ENCODE data around the gene AGFG2. TPM values are rescaled to one million over a fixed set of nuclear protein-coding genes. Genes with fewer than 3 reads are reported as not detected.
"Not testable (repeated sequence)": the region's sequence is repeated elsewhere in the genome, so short reads cannot be mapped to it uniquely, and the experiment has no call there.

Gene AGFG2
- polyA plus RNA-seq, 3 donors, result 10.4 to 12.1 (median 10.4) TPM

DNA sequence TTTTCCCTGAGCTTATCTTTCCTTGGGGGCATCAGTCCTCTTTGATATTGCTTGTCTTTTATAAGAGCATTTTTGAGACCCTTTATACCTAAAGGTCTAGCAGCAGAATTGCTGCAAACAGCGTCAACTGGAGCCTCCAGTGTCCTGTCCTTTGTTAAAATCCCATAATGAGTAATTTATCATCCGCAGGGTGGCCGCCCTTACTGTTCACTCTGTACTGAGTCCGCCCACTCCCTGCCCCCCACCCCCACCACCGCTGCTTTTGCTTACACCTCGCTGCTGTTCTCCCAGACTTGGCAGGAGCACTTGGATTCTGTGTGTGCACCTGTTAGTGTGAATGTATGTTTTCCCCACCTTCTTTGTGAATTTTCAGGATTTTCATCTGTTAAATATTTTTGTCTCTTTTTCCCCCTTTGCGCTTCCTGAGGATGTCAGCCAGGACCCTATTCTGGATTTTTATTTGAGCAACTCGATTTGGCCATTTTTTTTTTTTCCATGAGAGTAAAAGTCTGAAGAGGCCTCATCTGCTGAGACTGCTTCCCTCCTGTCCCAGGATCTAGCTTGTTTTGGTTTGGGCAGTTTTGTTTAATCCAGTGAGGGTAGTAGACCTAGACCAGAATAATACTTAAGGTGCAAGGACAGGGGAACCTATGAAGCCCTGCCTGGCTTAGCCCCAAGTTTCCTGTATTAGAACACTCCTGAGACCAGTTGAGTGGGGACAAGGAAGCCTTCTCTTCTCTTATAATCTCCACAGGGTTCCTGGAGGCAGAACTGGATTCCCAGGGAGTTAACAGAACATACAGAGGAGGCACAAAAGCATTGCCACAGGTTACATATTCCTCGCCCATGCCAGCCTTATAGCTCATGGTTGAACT is 8.2 kb downstream of the AGFG2 start:
- DNase-seq (ENCODE audit: low read depth in 3 of 3, low spot score in 2 of 3), result no peak

DNA sequence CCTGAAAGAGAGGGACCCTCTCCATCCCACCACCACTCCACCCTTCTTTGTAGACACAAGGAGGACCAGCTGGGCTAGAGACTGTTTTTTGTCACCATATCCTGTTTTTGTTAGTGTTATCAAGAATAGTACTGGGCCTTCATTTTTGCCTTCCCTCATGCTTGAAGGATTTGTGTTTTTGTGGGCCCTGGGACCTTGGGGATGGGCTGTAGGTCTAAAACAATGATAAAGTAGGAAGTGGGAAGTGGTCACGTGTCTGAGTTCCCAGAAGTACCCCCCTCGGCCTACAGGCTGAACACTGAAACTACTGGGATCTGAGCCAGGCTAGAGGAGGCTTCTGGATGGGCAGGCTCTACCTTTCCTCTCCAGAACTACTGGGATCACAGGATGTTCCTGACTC is 8.9 kb downstream of the AGFG2 start:
- DNase-seq (ENCODE audit: low read depth in 3 of 3, low spot score in 2 of 3), result no peak

GRCh38 chr7:100548446-100548845 is 9.4 kb downstream of the AGFG2 start:
- DNase-seq (ENCODE audit: low read depth in 3 of 3, low spot score in 2 of 3), result not testable (repeated sequence)

DNA sequence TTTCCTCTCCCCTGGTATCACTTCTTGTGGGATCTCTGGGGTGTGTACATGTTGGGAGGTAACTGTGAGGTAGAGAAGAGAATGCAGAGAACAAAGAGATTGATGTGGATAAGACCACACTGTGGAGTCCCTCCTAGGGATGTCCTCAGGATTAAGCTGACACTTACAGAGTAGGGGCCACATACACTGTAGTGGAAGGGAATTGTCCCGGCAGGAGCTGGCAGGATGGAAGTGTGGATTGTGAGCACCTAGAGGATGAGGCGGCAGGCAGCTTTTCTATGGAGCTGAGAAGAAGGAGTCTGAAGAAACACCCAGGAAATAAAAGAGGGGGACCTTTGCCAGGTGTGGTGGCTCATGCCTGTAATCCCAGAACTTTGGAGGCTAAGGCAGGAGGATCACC is 13.5 kb downstream of the AGFG2 start:
- no peak for DNase-seq (ENCODE audit: low read depth in 3 of 3, low spot score in 2 of 3)

DNA sequence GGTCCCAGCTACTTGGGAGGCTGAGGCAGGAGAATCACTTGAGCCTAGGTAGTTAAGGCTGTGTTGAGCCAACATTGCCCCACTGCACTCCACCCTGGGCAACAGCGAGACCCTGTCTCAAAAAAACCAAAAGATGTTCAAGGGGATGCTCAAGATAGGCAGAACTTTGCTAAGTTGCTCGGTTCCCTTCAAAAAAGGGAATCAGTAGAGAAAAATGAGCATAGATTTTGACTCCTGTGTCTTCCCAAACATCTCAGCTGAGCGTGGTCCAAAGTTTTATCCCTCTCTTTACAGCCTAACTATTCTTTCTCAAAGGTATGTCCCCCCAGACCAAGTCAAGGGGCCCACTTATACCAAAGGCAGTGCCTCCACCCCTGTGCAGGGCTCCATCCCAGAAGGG is 14.0 kb downstream of the AGFG2 start:
- no peak for DNase-seq (ENCODE audit: low read depth in 3 of 3, low spot score in 2 of 3)

GRCh38 chr7:100555701-100556100 is 16.7 kb downstream of the AGFG2 start:
- DNase-seq (ENCODE audit: low read depth in 3 of 3, low spot score in 2 of 3), result no peak

- no peak for DNase-seq (ENCODE audit: low read depth in 3 of 3, low spot score in 2 of 3)
Observed at GRCh38 chr7:100556541-100556940, 17.5 kb downstream of the AGFG2 start.

DNA sequence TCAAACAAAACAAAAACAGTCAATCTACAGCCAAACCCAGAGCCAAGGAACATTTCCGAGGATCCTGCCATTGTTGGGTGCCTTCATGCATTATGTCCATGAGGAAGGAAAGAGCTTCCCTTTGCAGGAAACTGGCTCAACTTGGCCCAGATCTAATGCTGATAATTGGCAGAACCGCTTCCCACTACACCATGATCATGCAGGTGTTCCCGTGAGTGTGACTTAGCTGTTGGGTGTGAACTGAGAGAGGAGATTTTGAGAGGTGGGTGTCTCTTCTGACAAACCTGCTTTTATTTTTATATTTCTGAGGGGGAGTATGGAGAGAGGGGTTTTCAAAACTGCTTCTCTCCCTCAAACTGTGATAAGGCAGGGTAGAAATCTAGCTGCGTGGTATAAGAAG is 20.1 kb downstream of the AGFG2 start:
- DNase-seq (ENCODE audit: low read depth in 3 of 3, low spot score in 2 of 3), result no peak

GRCh38 chr7:100561491-100562194 is 22.6 kb downstream of the AGFG2 start:
- no peak for DNase-seq (ENCODE audit: low read depth in 3 of 3, low spot score in 2 of 3)

- DNase-seq (ENCODE audit: low read depth in 3 of 3, low spot score in 2 of 3), result no peak
Observed at GRCh38 chr7:100562195-100563099, 23.4 kb downstream of the AGFG2 start.

DNA sequence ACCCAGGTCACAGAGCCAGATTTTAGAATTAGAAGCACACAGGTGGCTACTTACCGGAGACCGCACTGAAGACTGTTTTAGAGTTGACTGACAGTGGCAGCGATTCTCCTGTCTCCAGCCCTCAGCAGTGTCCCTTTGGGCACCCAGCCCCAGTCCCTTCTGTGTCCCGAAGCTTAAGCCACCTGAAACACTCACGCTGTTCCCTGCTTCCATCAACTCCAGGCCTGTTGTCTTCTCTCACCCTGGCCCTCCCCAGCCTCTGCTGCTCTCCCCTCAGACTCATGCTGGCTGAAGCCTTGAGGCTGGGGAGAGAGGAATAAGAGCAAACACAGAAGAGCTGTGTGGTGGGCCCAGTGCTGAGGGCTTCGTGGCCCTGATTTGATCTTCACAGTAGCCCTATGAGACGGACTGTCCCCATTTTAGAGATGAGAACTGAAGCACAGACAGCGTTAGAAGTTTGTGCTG is 24.1 kb downstream of the AGFG2 start:
- DNase-seq (ENCODE audit: low read depth in 3 of 3, low spot score in 2 of 3), result no peak

GRCh38 chr7:100563809-100564400 is 24.9 kb downstream of the AGFG2 start:
- DNase-seq (ENCODE audit: low read depth in 3 of 3, low spot score in 2 of 3), result no peak

- DNase-seq (ENCODE audit: low read depth in 3 of 3, low spot score in 2 of 3), result not testable (repeated sequence)
Observed at GRCh38 chr7:100564405-100564804, 25.4 kb downstream of the AGFG2 start.

GRCh38 chr7:100565133-100565571 is 26.1 kb downstream of the AGFG2 start:
- no peak for DNase-seq (ENCODE audit: low read depth in 3 of 3, low spot score in 2 of 3)

- DNase-seq (ENCODE audit: low read depth in 3 of 3, low spot score in 2 of 3), result no peak
Observed at GRCh38 chr7:100566018-100566531, 27.1 kb downstream of the AGFG2 start.

- DNase-seq (ENCODE audit: low read depth in 3 of 3, low spot score in 2 of 3), result no peak
Observed at GRCh38 chr7:100567031-100567730, 28.2 kb downstream of the AGFG2 start.

DNA sequence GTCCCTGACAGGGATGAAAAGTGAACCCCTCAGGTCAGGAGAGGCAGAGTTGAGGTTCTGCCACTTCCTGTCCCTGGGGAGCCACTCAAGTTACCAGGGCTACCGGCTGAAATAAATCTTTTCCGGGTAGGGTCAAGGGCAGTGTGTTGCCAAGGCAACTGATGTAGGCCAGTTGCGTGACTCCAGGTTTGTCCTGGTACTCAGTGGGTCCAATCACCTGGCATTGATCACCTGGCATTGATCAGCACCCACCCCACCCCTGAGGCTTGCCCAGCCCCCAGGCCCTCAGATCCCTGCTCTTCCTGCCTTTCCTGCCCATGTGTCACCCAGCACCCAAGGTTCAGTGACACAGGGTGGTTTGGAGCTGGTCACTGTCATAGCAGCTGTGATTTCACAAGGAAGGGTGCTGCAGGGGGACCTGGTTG is 28.8 kb downstream of the AGFG2 start:
- DNase-seq (ENCODE audit: low read depth in 3 of 3, low spot score in 2 of 3), result no peak

- DNase-seq (ENCODE audit: low read depth in 3 of 3, low spot score in 2 of 3), result no peak
Observed at GRCh38 chr7:100568176-100568895, 29.3 kb downstream of the AGFG2 start.

Data from right renal cortex interstitium (tissue), 3 donors.